ENCODE results near the gene CLEC4G. TPM values are rescaled to one million over a fixed set of nuclear protein-coding genes. Genes with fewer than 3 reads are reported as not detected.

Gene CLEC4G
- total and polyA plus RNA-seq, 2 of the 13 experiments (the other 11 are each of a cell fraction or from before 2014, with no cell fraction given): not detected

DNA sequence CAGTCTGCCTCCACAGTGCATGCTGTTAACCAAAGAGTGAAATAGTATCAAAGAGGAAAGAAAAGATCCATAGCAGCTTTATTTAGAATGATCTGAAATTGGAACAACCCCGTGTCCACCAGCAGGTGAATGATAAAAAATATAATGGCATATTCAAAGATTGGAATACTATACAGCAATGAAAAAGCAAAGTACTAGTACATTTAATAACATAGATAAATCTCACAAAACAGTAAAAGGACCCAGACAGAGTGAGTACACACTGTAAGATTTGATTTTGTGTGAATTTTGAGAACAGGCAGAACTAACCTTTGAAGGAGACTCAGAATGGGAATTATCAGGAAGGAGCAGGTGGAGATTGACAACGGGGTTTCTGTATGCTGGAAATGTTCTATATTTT, 16.3 kb upstream of the CLEC4G start:
- WGBS (ENCODE audit: low lambda C conversion rate): 23% methylated on average over 2 of the region's 2 CpGs
- no peak for FAIRE-seq
- H3K4me2 ChIP-seq (ENCODE audit: low read depth, low read length): no peak overlapping the region
- peaks cover 5% of the 10 kb centered on the region; the same call in 1 of the 2 replicates for H3K4me1 ChIP-seq (ENCODE audit: insufficient read depth, low read length)
- H3K9me3 ChIP-seq (ENCODE audit: low read length): no peaks in the 10 kb centered on the region
- no peak overlapping the region for H2AFZ ChIP-seq (ENCODE audit: low read length)
- H3K27me3 ChIP-seq (ENCODE audit: control insufficient read depth in 1 of 2, insufficient read depth in 2 of 2, low read length in 2 of 2): peaks cover 3 to 13% of the 10 kb centered on the region in 2 experiments; a peak in 2 of 5 replicates
- no TSS peak for BruUV-seq (replicated peaks)
- intact Hi-C loops (cut with micrococcal nuclease; ENCODE audit: unreplicated experiment): loop anchor here (2.0 kb wide), 1 partner anchor 51 kb away; no protein-coding TSS in a partner anchor
- H3K4me3 ChIP-seq (replicated peaks in 1 of 3; ENCODE audit: insufficient read depth in 1 of 3, low read depth in 2 of 3, low read length in 3 of 3): no peak overlapping the region
- DNase-seq (ENCODE audit: low spot score): no peak
- POLR2A ChIA-PET: no interaction called here
- no peaks in the 10 kb centered on the region for H4K20me1 ChIP-seq (ENCODE audit: insufficient read depth, low read length)
- TF ChIP-seq TMF1 (CRISPR knock-in tag; IDR thresholded peaks at IDR 0.05; ENCODE audit: low read depth) (no peak), RNF2 (conservative IDR thresholded peaks at IDR 0.05; ENCODE audit: low read depth) (no peak), SNRNP70 (IDR thresholded peaks at IDR 0.05; ENCODE audit: low read depth, low read length) (no peak), RFX5 (IDR thresholded peaks at IDR 0.05; ENCODE audit: low read depth, low read length) (no peak), BCLAF1 (IDR thresholded peaks at IDR 0.05) (no peak), ZNF724P (CRISPR knock-in tag; IDR thresholded peaks at IDR 0.05; ENCODE audit: borderline replicate concordance) (no peak), SRF (IDR thresholded peaks at IDR 0.05; ENCODE audit: low read depth, low read length) (no peak), ZNF441 (CRISPR knock-in tag; IDR thresholded peaks at IDR 0.05; ENCODE audit: borderline replicate concordance) (no peak), PHF8 (CRISPR knock-in tag; IDR thresholded peaks at IDR 0.05) (no peak), ZNF142 (CRISPR knock-in tag; IDR thresholded peaks at IDR 0.05) (no peak), GTF3A (CRISPR knock-in tag; conservative IDR thresholded peaks at IDR 0.05) (no peak), TARDBP (CRISPR knock-in tag; IDR thresholded peaks at IDR 0.05) (no peak), MAFG (CRISPR knock-in tag; IDR thresholded peaks at IDR 0.05) (no peak), DMAP1 (CRISPR knock-in tag; IDR thresholded peaks at IDR 0.05) (no peak), ZNF382 (CRISPR knock-in tag; IDR thresholded peaks at IDR 0.05; ENCODE audit: borderline replicate concordance) (no peak), SRY (CRISPR knock-in tag; IDR thresholded peaks at IDR 0.05) (no peak), EP300 (IDR thresholded peaks at IDR 0.05; ENCODE audit: low read depth in 2 of 2, low read length in 2 of 2) (no peak), EP300 (CRISPR knock-in tag; IDR thresholded peaks at IDR 0.05; ENCODE audit: borderline replicate concordance) (no peak), ZBTB38 (CRISPR knock-in tag; IDR thresholded peaks at IDR 0.05) (no peak), SIX4 (CRISPR knock-in tag; IDR thresholded peaks at IDR 0.05) (no peak)
- H3K9ac ChIP-seq (ENCODE audit: insufficient read depth, low read depth, low read length): no peak overlapping the region
- ATAC-seq: no peak
- no peaks in the 10 kb centered on the region for H3K36me3 ChIP-seq (replicated peaks in 1 of 2; ENCODE audit: control insufficient read depth in 1 of 2, insufficient read depth in 2 of 2, low read length in 2 of 2)
- CTCF ChIA-PET (ENCODE audit: low intra/inter-chr PET ratio, low total read pairs): no interaction called here
- H3K27ac ChIP-seq (ENCODE audit: extremely low read length, insufficient read depth, low read length): no peak overlapping the region
- in situ Hi-C loops (cut with HindIII; ENCODE audit: extremely low pct_ligation_motif_present, low pct_unique_long_range_greater_than_20kb): no loop called here
- H3K79me2 ChIP-seq (ENCODE audit: insufficient read depth, low read length): no peaks in the 10 kb centered on the region
